Kasumi-1 (cell line): ENCODE results near the gene NEK6.

Experiments used
- DNase-seq, 2 experiments: peaks; one replicate each; lab custom pipeline; 2025; lab: John Stamatoyannopoulos, UW

NEK6 gene

DNA sequence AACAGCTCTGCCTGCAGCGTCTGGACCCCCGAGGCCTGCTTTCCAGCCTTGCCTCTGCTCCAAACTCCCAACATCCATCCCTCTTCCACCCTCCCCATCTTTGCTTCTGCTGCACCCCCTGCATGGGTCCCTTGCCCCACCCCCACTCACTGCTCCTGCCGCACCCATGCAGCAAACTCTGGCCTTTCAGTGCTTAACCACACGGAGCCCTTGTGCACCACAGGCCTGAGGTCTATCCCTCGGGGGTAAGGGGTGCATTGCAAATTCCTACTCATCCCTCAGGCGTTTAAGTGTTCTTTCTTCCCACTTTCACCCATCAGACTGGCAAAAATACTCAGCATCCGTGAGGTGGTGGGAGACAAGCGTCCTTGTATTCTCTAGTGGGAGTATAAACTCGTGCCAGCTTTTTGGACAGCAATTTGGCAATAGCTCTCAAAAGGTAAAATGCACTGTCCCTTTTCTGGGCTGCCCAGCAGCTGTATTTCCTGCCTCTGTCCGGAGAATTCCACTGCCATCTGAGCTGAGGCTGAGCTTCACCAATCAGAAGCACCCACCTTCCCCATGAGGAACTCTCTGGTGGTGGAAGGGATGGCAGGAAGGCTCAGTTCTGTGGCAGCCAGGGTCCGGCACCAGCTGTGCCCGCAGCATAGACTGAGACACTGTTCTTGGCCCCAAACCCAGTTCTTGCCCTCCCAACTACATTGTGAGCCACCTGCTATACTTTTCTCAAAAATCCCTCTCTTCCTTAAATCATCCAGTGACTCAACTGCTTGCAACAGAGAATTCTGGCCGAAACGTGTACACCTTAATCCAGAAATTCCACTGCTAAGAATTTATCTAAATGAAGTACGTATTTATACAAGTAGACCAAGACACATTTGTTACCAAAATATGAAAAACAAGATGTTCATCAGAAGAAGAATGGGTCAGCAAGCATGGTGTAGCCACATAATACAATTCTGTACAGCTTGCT lies 142.5 kb downstream of the NEK6 start:
- peak in 1 of 2 experiments; percentile 22 for DNase-seq
